Measurements from ENCODE around the gene SLC17A4. TPM values are rescaled to one million over a fixed set of nuclear protein-coding genes. Genes with fewer than 3 reads are reported as not detected.

Gene SLC17A4
- total RNA-seq, 1 donor from 2014 or later, result not detected

DNA sequence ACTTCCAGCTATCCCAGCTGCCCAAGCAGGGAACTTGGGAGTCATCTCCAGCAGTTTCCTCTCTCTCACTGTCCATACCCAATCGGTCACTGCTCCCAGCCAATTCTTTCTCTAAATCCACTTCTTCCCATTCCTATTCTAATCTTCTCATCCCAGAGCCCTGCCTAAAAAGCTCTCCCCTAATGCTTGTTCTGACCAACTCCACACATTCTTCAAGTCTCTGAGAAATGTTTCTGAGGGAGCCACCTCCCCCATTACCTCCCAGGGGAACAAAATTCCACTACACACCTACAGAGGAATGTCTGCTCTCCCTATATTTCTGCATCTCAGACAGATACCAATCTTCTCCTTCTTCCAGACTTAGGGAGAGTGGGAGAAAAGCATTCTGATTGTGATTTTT lies 14.0 kb downstream of the SLC17A4 start:
- Histone ChIP-seq H3K4me1 (no peaks in the 10 kb centered on the region), H3K9me3 (no peaks in the 10 kb centered on the region), H3K4me3 (no peak overlapping the region), H3K36me3 (no peaks in the 10 kb centered on the region), H3K27me3 (no peaks in the 10 kb centered on the region), H3K27ac (no peak overlapping the region)
- TF ChIP-seq, protein P1, sequence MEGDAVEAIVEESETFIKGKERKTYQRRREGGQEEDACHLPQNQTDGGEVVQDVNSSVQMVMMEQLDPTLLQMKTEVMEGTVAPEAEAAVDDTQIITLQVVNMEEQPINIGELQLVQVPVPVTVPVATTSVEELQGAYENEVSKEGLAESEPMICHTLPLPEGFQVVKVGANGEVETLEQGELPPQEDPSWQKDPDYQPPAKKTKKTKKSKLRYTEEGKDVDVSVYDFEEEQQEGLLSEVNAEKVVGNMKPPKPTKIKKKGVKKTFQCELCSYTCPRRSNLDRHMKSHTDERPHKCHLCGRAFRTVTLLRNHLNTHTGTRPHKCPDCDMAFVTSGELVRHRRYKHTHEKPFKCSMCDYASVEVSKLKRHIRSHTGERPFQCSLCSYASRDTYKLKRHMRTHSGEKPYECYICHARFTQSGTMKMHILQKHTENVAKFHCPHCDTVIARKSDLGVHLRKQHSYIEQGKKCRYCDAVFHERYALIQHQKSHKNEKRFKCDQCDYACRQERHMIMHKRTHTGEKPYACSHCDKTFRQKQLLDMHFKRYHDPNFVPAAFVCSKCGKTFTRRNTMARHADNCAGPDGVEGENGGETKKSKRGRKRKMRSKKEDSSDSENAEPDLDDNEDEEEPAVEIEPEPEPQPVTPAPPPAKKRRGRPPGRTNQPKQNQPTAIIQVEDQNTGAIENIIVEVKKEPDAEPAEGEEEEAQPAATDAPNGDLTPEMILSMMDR (IDR thresholded peaks at IDR 0.05), result no peak
- intact Hi-C loops (cut with DNase I), result no loop called here
- no peak for DNase-seq (ENCODE audit: low spot score in 2 of 2)

DNA sequence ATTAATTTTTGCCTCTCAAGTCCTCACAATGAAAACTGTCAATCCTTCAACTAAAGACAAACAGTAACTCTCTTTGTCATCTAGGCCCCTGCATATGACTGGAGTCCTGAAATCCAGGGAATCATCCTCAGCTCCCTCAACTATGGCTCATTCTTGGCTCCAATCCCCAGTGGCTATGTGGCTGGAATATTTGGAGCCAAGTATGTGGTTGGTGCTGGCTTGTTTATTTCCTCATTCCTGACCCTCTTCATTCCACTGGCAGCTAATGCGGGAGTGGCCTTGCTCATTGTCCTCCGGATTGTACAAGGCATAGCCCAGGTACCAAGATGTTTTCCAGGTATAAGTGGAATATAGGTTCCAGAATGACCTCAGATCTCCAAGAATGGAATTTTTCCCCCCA lies 15.4 kb downstream of the SLC17A4 start:
- DNase-seq (ENCODE audit: low spot score in 2 of 2), result no peak
- H3K9me3 ChIP-seq, result no peaks in the 10 kb centered on the region
- TF ChIP-seq, protein P1 (IDR thresholded peaks at IDR 0.05), result no peak
- H3K36me3 ChIP-seq, result no peaks in the 10 kb centered on the region
- H3K27me3 ChIP-seq, result no peaks in the 10 kb centered on the region
- H3K4me3 ChIP-seq, result no peak overlapping the region
- no peaks in the 10 kb centered on the region for H3K4me1 ChIP-seq
- intact Hi-C loops (cut with DNase I), result no loop called here
- H3K27ac ChIP-seq, result no peak overlapping the region

DNA sequence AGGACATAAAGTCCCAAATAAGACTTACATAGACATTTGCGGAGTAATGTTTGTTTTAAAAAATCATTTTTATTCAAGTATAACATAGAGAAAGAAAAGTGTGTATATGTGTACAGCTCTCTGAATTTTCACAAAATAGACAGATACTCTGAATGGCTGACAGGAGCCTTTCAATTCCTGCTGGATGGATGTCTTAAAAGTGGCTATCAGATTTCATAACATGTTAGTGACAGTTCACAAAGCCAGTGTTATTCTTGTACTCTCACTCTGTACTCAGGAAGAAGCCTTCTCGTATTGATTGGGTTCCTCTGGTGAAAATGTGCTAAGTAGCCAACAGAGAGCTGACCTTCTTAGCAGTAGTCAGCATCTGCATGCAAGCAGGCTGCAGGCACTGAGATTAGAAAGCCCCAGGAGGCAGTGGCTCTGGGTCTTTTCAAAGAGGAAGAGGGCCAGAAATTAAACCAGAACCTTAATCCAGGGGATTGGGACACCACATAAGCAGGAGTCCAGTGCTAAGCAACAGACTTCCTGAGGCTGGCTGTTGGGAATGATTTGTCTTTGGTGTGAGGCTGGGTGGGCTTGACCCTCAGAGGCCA lies 19.7 kb downstream of the SLC17A4 start:
- Histone ChIP-seq H3K27ac (no peak overlapping the region), H3K9me3 (no peaks in the 10 kb centered on the region), H3K27me3 (no peaks in the 10 kb centered on the region), H3K4me3 (no peak overlapping the region), H3K4me1 (no peaks in the 10 kb centered on the region), H3K36me3 (no peaks in the 10 kb centered on the region)
- TF ChIP-seq, protein P1 (IDR thresholded peaks at IDR 0.05), result no peak
- intact Hi-C loops (cut with DNase I), result no loop called here
- DNase-seq (ENCODE audit: low spot score in 2 of 2), result no peak

DNA sequence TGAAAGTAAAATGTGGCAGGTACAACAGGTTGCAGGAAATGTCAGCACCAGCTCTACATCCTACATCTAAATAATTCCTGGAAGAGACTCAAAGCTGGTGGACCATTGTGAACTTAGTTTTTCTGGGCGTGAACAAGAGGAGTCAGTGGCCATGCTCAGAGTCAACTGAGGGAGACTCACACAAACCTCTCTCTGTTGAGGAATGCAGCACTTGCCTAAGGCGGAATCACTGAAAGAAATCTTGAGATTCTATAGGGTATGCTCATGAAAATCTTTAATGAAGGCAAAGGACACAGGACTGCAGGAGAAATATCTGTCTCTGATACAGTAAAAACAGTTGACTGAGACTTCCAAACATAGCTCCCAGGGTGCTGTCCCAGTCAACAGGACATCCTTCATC lies 22.5 kb downstream of the SLC17A4 start:
- Histone ChIP-seq H3K27ac (no peak overlapping the region), H3K4me3 (no peak overlapping the region), H3K27me3 (no peaks in the 10 kb centered on the region), H3K36me3 (no peaks in the 10 kb centered on the region), H3K4me1 (no peaks in the 10 kb centered on the region), H3K9me3 (no peaks in the 10 kb centered on the region)
- DNase-seq (ENCODE audit: low spot score in 2 of 2), result no peak
- TF ChIP-seq, protein P1 (IDR thresholded peaks at IDR 0.05), result no peak
- intact Hi-C loops (cut with DNase I), result no loop called here

DNA sequence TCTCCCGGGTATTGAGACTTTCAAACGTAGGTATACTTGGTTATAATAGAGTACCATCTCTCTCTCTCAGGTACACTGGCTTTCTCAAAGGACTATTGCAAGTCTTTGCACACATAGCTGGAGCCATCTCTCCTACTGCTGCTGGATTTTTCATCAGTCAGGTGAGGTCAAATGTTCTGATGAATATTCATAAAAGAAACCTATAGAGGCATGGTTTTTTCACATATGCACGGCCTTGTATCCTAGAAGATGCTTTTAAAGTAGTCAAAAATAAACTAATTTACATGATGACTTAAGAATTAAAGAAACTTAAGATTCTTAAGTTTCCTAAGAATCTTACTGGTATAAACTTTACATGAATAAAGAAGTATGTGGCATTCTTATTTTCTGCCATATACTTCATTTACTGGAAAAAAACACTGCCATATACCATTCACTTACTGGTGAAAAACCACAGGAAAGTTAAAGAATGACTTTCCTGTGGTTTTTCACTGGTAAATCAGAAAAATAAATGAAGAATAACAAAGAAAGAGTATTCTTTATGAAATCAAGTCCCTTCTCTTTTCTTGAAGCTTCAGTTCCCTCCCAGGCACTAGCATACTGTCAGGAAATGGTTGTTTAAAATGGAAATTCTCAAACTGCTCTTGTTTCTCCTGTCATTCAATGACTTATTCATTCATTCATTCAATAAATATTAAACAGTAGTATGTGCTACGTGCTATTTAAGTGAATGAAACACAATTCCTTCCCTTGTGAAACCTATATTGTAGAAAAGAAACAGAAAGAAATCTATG lies 23.5 kb downstream of the SLC17A4 start:
- TF ChIP-seq, protein P1 (IDR thresholded peaks at IDR 0.05), result no peak
- no peaks in the 10 kb centered on the region for H3K27me3 ChIP-seq
- no peak overlapping the region for H3K4me3 ChIP-seq
- intact Hi-C loops (cut with DNase I), result no loop called here
- no peaks in the 10 kb centered on the region for H3K9me3 ChIP-seq
- no peak for DNase-seq (ENCODE audit: low spot score in 2 of 2)
- H3K36me3 ChIP-seq, result no peaks in the 10 kb centered on the region
- no peak overlapping the region for H3K27ac ChIP-seq
- H3K4me1 ChIP-seq, result no peaks in the 10 kb centered on the region
